Endothelial cell of umbilical vein (primary cell): Measurements from ENCODE around the gene ELAVL1. TPM values are rescaled to one million over a fixed set of nuclear protein-coding genes. Genes with fewer than 3 reads are reported as not detected.

ENCODE experiments used
- BruUV-seq: library from RNA; stranded (reverse); fragments of 400-500 nt; replicated peaks from 2 replicates; lab custom pipeline; 2021; lab: Mats Ljungman, UMichigan
- CTCF ChIA-PET: fragments of 300-600, 350-600 bp; sonication (Branson Sonifier 250); formaldehyde crosslinking; loops from one replicate; lab custom pipeline; 2021; ENCODE audit warnings: antibody characterized with exemption, inconsistent platforms; lab: Charles Lee
- POLR2A ChIA-PET: fragments of 300-600, 350-600 bp; sonication (Branson Sonifier 250); formaldehyde crosslinking; loops from one replicate; lab custom pipeline; 2021; ENCODE audit warnings: antibody characterized with exemption, inconsistent platforms; lab: Charles Lee
- DNase-seq: peaks from one replicate; pipeline ENCODE4 v3.0.0-alpha.2; 2011; ENCODE audit warnings: low read depth, low spot score
- FAIRE-seq: peaks from 2 replicates; lab custom pipeline; 2011; peaks lifted over from hg19 to GRCh38; lab: Jason Lieb, UNC
- H2AFZ ChIP-seq: 2 replicates; pipeline ENCODE4 v1.6.0; 2012; ENCODE audit warnings: low read depth, low read length, control low read depth, inconsistent platforms
- H3K27ac ChIP-seq: 2 replicates; pipeline ENCODE4 v1.5.1; 2011; ENCODE audit warnings: low read depth, mild to moderate bottlenecking, control low read depth, low read length, moderate library complexity; ENCODE audit not compliant: insufficient read depth
- H3K27me3 ChIP-seq, 2 experiments: 2 replicates each; pipeline versions ENCODE4 v1.6.0 to v1.6.1; 2011; ENCODE audit warnings: low read length in 2 of 2, mixed read lengths in 1 of 2; ENCODE audit not compliant: control insufficient read depth in 2 of 2, insufficient read depth in 2 of 2
- H3K36me3 ChIP-seq, 2 experiments: 2 replicates in 1 of 2; 3 replicates in 1 of 2; pipeline ENCODE4 v1.5.1; 2011; ENCODE audit warnings: low read length in 2 of 2, mild to moderate bottlenecking in 1 of 2, moderate library complexity in 1 of 2; ENCODE audit not compliant: control insufficient read depth in 2 of 2, insufficient read depth in 2 of 2; ENCODE audit errors: extremely low read depth in 1 of 2
- H3K4me1 ChIP-seq: 3 replicates; pipeline ENCODE4 v1.5.1; 2011; ENCODE audit warnings: mild to moderate bottlenecking, low read length; ENCODE audit not compliant: control insufficient read depth, insufficient read depth; ENCODE audit errors: extremely low read depth
- H3K4me2 ChIP-seq: 2 replicates; pipeline ENCODE4 v1.6.1; 2011; ENCODE audit warnings: low read length, control low read depth, mixed read lengths; ENCODE audit not compliant: insufficient read depth
- H3K4me3 ChIP-seq, 3 experiments: fragments of 200-600 bp in 1 of 3; sonication (generic), shearing (Covaris generic) in 1 of 3; replicated peaks in 1 of 3; 2 replicates each; pipeline ENCODE4 v1.5.1; 2011 to 2016; ENCODE audit warnings: control low read depth in 3 of 3, low read length in 3 of 3, mild to moderate bottlenecking in 2 of 3, inconsistent platforms in 1 of 3, low read depth in 1 of 3, moderate library complexity in 1 of 3; ENCODE audit not compliant: insufficient read depth in 1 of 3
- H3K79me2 ChIP-seq: 2 replicates; pipeline ENCODE4 v1.6.0; 2012; ENCODE audit warnings: low read length, inconsistent platforms; ENCODE audit not compliant: control insufficient read depth, insufficient read depth
- H3K9ac ChIP-seq: replicated peaks from 2 replicates; pipeline ENCODE3; 2011; ENCODE audit warnings: low read length, control low read depth; ENCODE audit not compliant: insufficient read depth; ENCODE audit errors: extremely low read depth
- H3K9me1 ChIP-seq: replicated peaks from 3 replicates; pipeline ENCODE4 v1.6.0; 2011; ENCODE audit warnings: mild to moderate bottlenecking, low read length; ENCODE audit not compliant: control insufficient read depth, insufficient read depth; ENCODE audit errors: extremely low read depth
- H3K9me3 ChIP-seq: replicated peaks from 2 replicates; pipeline ENCODE4 v1.5.1; 2012; ENCODE audit warnings: low read length, inconsistent platforms; ENCODE audit not compliant: control insufficient read depth, insufficient read depth
- H4K20me1 ChIP-seq: replicated peaks from 2 replicates; pipeline ENCODE3; 2011; ENCODE audit warnings: mild to moderate bottlenecking, low read length; ENCODE audit not compliant: control insufficient read depth, insufficient read depth; ENCODE audit errors: extremely low read depth
- EZH2 ChIP-seq: IDR thresholded peaks from 2 replicates; pipeline ENCODE4 v1.6.1; 2012; ENCODE audit warnings: borderline replicate concordance, low read depth, mild to moderate bottlenecking, moderate library complexity, low read length, inconsistent platforms; ENCODE audit not compliant: severe bottlenecking
- FOS ChIP-seq: IDR thresholded peaks from 2 replicates; pipeline ENCODE4 v1.6.1; 2011; ENCODE audit warnings: mild to moderate bottlenecking, low read length, moderate library complexity, borderline replicate concordance; ENCODE audit not compliant: insufficient read depth
- GATA2 ChIP-seq: IDR thresholded peaks from 2 replicates; pipeline ENCODE4 v1.7.0; 2011; ENCODE audit warnings: low read depth, mild to moderate bottlenecking, moderate library complexity, mixed read lengths, low read length; ENCODE audit not compliant: insufficient read length, insufficient read depth
- JUN ChIP-seq: IDR thresholded peaks from 2 replicates; pipeline ENCODE4 v1.6.1; 2011; ENCODE audit warnings: borderline replicate concordance, low read depth; ENCODE audit not compliant: insufficient read length, insufficient read depth
- MYC ChIP-seq: IDR thresholded peaks from one replicate; pipeline ENCODE4 v1.6.1; 2011; ENCODE audit warnings: mild to moderate bottlenecking, low read depth, low read length
- POLR2A ChIP-seq: IDR thresholded peaks from 2 replicates; pipeline ENCODE4 v1.6.1; 2012; ENCODE audit warnings: low read depth, mild to moderate bottlenecking, control low read depth, low read length
- POLR2AphosphoS5 ChIP-seq: IDR thresholded peaks from 2 replicates; pipeline ENCODE4 v1.6.1; 2012; ENCODE audit warnings: low read depth, mild to moderate bottlenecking, control low read depth, low read length, moderate library complexity; ENCODE audit not compliant: insufficient read depth
- dilution Hi-C: fragments of 300-500 bp; cut with MboI; formaldehyde crosslinking; loops from one replicate; pipeline ENCODE4 v1.15.0; 2019; ENCODE audit warnings: low sequenced_read_pairs; ENCODE audit not compliant: extremely low pct_ligation_motif_present
- intact Hi-C: fragments of 100-400 bp; cut with micrococcal nuclease; formaldehyde crosslinking; loops from one replicate; pipeline ENCODE4 v1.10.0; 2022
- polyA plus RNA-seq, 4 experiments: library from polyadenylated mRNA; depleted of rRNA in 3 of 4; stranded (reverse) in 3 of 4; unstranded in 1 of 4; fragments of >200 nt; gene quantifications; 2 replicates each; pipeline versions ENCODE4 v1.2.1 to v1.2.3, GENCODE V29; 2011 to 2012; ENCODE audit warnings: missing spikeins in 1 of 4
- total RNA-seq: library from RNA; stranded (reverse); gene quantifications from 2 replicates; pipeline ENCODE4 v1.2.3, GENCODE V29; 2021
- TF ChIP-seq, protein P1 (sequence below): IDR thresholded peaks from 2 replicates; pipeline ENCODE4 v1.6.1; 2011; ENCODE audit not compliant: insufficient read depth, insufficient read length
- TF ChIP-seq, protein P2 (sequence below), 2 donors: IDR thresholded peaks; 1 replicate in 1 of 2; 2 replicates in 1 of 2; pipeline ENCODE4 v1.5.1; 2011; ENCODE audit warnings: low read length in 2 of 2, mild to moderate bottlenecking in 2 of 2, moderate library complexity in 2 of 2, control low read depth in 1 of 2, inconsistent platforms in 1 of 2, low read depth in 1 of 2; ENCODE audit not compliant: insufficient read depth in 1 of 2; ENCODE audit errors: extremely low read depth in 1 of 2

ELAVL1 gene
- total and polyA plus RNA-seq, 2 donors (not counting 3 experiments of a cell fraction or from before 2014, with no cell fraction given): 46.8 to 134 TPM

DNA sequence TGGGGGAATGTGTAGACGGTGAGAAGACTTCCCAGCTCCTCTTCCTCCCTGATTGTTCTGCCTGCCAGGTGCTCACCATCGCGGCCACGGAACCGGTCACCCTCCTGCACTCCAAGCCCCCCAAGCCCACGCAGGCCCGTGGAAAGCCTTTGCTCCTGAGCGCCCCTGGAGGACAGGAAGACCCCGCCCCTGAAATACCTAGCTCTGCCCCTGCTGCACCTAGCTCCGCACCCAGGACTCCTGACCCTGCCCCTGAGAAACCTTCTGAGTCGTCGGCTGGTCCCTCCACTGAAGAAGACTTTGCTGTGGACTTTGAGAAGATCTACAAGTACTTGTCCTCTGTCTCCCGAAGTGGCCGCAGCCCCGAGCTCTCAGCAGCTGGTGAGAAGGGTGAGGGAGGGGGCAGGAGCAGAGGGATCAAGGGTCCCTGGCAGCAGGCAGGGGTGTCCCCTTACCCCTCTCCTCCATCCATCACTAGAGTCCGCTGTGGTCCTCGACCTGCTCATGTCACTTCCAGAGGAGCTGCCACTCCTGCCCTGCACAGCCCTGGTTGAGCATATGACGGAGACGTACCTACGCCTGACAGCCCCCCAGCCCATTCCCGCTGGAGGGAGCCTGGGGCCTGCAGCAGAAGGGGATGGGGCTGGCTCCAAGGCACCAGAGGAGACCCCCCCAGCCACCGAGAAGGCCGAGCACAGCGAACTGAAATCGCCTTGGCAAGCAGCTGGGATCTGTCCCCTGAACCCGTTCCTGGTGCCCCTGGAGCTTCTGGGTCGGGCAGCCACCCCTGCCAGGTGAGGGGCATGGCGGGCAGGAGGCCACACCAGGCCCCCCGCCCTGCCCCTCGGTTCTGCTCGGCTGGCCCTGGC, 83.2 kb downstream of the ELAVL1 start:
- TSS peak; percentile 38 for BruUV-seq
- no peak overlapping the region for H3K4me3 ChIP-seq

More for the DNA sequence above, 83.2 kb downstream of the ELAVL1 start:
- peaks cover 6 to 14% of the 10 kb centered on the region in 2 experiments for H3K27me3 ChIP-seq
- H3K4me1 ChIP-seq: peaks cover 24% of the 10 kb centered on the region
- TF ChIP-seq GATA2 (no peak), EZH2 (no peak), POLR2AphosphoS5 (no peak), MYC (no peak), FOS (no peak), JUN (no peak), POLR2A (no peak)
- TF ChIP-seq, protein P1, sequence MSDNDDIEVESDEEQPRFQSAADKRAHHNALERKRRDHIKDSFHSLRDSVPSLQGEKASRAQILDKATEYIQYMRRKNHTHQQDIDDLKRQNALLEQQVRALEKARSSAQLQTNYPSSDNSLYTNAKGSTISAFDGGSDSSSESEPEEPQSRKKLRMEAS: no peak
- TF ChIP-seq, protein P2, sequence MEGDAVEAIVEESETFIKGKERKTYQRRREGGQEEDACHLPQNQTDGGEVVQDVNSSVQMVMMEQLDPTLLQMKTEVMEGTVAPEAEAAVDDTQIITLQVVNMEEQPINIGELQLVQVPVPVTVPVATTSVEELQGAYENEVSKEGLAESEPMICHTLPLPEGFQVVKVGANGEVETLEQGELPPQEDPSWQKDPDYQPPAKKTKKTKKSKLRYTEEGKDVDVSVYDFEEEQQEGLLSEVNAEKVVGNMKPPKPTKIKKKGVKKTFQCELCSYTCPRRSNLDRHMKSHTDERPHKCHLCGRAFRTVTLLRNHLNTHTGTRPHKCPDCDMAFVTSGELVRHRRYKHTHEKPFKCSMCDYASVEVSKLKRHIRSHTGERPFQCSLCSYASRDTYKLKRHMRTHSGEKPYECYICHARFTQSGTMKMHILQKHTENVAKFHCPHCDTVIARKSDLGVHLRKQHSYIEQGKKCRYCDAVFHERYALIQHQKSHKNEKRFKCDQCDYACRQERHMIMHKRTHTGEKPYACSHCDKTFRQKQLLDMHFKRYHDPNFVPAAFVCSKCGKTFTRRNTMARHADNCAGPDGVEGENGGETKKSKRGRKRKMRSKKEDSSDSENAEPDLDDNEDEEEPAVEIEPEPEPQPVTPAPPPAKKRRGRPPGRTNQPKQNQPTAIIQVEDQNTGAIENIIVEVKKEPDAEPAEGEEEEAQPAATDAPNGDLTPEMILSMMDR (IDR thresholded peaks at IDR 0.05; ENCODE audit: extremely low read depth in 1 of 2, insufficient read depth in 1 of 2, low read depth in 1 of 2, low read length in 2 of 2): no peak
- H3K9ac ChIP-seq: no peak overlapping the region
- H3K9me3 ChIP-seq: no peaks in the 10 kb centered on the region
- no peak for FAIRE-seq
- H2AFZ ChIP-seq: no peak overlapping the region
- H3K36me3 ChIP-seq: peaks cover 0 to 5% of the 10 kb centered on the region in 2 experiments
- POLR2A ChIA-PET: no interaction called here
- intact Hi-C loops (loop anchor here (2.0 to 5.0 kb wide), 2 partner anchors 51 to 240 kb away; partner anchors contain the start of gene TRAPPC5), dilution Hi-C loops (no loop called here)
- CTCF ChIA-PET: interaction anchor here (1.0 to 5.1 kb wide), 3 partner anchors 22 to 123 kb away, joined by 3 to 34 read pairs (median 8); partner anchors contain the start of gene TIMM44
- DNase-seq: no peak
- H3K27ac ChIP-seq: no peak overlapping the region
- H3K4me2 ChIP-seq: no peak overlapping the region
- no peaks in the 10 kb centered on the region for H3K9me1 ChIP-seq
- no peaks in the 10 kb centered on the region for H4K20me1 ChIP-seq
- no peaks in the 10 kb centered on the region for H3K79me2 ChIP-seq
